Measurements from ENCODE around the gene PRKAR1B.

PRKAR1B gene

DNA sequence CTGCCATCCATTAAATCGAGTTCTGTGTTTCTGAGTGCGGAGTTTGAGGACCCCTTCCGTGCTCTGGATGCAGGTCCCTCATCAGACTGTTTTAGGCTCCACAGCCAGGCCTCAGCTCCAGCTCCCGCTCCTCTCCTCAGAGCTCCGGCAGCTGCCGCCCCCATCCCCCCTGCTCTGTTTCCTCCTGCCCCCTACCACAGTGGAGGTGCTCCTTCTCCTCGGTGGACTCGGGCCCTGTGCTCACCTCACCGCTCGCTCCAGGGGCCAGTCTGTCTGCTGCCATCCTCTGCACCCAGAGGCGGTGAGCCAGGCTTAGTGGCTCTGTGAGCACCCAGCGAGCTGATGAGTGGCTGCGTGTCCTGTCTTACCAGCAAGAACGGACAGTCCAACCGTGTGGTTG, 21.4 kb upstream of the PRKAR1B start:
- no peak for TF ChIP-seq USF1 (IDR thresholded peaks at IDR 0.05)
- TF ChIP-seq TCF12 (IDR thresholded peaks at IDR 0.05; ENCODE audit: low read depth): no peak
- no peak for TF ChIP-seq TEAD4 (IDR thresholded peaks at IDR 0.05)
- no peak for TF ChIP-seq YY1 (IDR thresholded peaks at IDR 0.05; ENCODE audit: low read depth)
- no peak for TF ChIP-seq FOXM1 (IDR thresholded peaks at IDR 0.05; ENCODE audit: borderline replicate concordance, low read depth)
- TF ChIP-seq, protein P1, sequence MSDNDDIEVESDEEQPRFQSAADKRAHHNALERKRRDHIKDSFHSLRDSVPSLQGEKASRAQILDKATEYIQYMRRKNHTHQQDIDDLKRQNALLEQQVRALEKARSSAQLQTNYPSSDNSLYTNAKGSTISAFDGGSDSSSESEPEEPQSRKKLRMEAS (IDR thresholded peaks at IDR 0.05): no peak
- no peak for TF ChIP-seq ZBTB7A (IDR thresholded peaks at IDR 0.05; ENCODE audit: low read depth)
- no peak for TF ChIP-seq CEBPB (IDR thresholded peaks at IDR 0.05)
- TF ChIP-seq CREB1 (IDR thresholded peaks at IDR 0.05; ENCODE audit: low read depth): no peak
- TF ChIP-seq RAD21 (IDR thresholded peaks at IDR 0.05; ENCODE audit: low read depth): no peak
- no peak for TF ChIP-seq NFIC (IDR thresholded peaks at IDR 0.05)
- no peak for TF ChIP-seq TAF1 (IDR thresholded peaks at IDR 0.05; ENCODE audit: low read depth)
- TF ChIP-seq EP300 (IDR thresholded peaks at IDR 0.05; ENCODE audit: borderline replicate concordance): no peak

DNA sequence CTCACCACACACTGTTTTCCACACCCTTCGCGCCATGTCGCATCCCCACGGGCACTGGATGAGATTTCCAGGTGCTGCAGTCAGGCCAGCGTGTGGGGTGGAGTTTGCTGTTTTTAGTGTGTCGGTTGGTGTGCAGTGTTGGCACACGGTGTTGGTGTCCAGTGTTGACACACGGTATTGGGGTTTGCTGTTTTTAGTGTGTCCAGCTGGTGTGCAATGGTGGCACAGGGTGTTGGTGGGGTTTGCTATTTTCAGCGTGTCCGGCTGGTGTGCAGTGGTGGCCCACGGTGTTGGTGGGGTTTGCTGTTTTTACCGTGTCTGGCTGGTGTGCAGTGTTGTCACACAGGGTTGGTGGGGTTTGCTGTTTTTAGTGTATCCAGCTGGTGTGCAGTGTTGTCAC, 20.1 kb upstream of the PRKAR1B start:
- TF ChIP-seq FOXM1 (IDR thresholded peaks at IDR 0.05; ENCODE audit: borderline replicate concordance, low read depth) (no peak), CREB1 (IDR thresholded peaks at IDR 0.05; ENCODE audit: low read depth) (no peak), EGR1 (IDR thresholded peaks at IDR 0.05) (no peak), RAD21 (IDR thresholded peaks at IDR 0.05; ENCODE audit: low read depth) (no peak), TEAD4 (IDR thresholded peaks at IDR 0.05) (no peak), REST (IDR thresholded peaks at IDR 0.05; ENCODE audit: low read depth) (no peak)
- TF ChIP-seq, protein P1 (IDR thresholded peaks at IDR 0.05): no peak

- TF ChIP-seq TEAD4 (IDR thresholded peaks at IDR 0.05) (no peak), RAD21 (IDR thresholded peaks at IDR 0.05; ENCODE audit: low read depth) (no peak), YY1 (IDR thresholded peaks at IDR 0.05; ENCODE audit: low read depth) (no peak), CREB1 (IDR thresholded peaks at IDR 0.05; ENCODE audit: low read depth) (no peak), ZBTB7A (IDR thresholded peaks at IDR 0.05; ENCODE audit: low read depth) (no peak), REST (IDR thresholded peaks at IDR 0.05; ENCODE audit: low read depth) (no peak), CEBPB (IDR thresholded peaks at IDR 0.05) (no peak), USF1 (IDR thresholded peaks at IDR 0.05) (no peak), TCF12 (IDR thresholded peaks at IDR 0.05; ENCODE audit: low read depth) (no peak), FOXM1 (IDR thresholded peaks at IDR 0.05; ENCODE audit: borderline replicate concordance, low read depth) (no peak)
Measured at GRCh38 chr7:746155-747061, 19.3 kb upstream of the PRKAR1B start.

GRCh38 chr7:745431-746154, 18.5 kb upstream of the PRKAR1B start:
- TF ChIP-seq YY1 (IDR thresholded peaks at IDR 0.05; ENCODE audit: low read depth) (no peak), NFIC (IDR thresholded peaks at IDR 0.05) (no peak), CREB1 (IDR thresholded peaks at IDR 0.05; ENCODE audit: low read depth) (no peak), TEAD4 (IDR thresholded peaks at IDR 0.05) (no peak), TCF12 (IDR thresholded peaks at IDR 0.05; ENCODE audit: low read depth) (no peak), FOXM1 (IDR thresholded peaks at IDR 0.05; ENCODE audit: borderline replicate concordance, low read depth) (no peak), RAD21 (IDR thresholded peaks at IDR 0.05; ENCODE audit: low read depth) (no peak), ZBTB7A (IDR thresholded peaks at IDR 0.05; ENCODE audit: low read depth) (no peak), CEBPB (IDR thresholded peaks at IDR 0.05) (no peak), REST (IDR thresholded peaks at IDR 0.05; ENCODE audit: low read depth) (no peak), USF1 (IDR thresholded peaks at IDR 0.05) (no peak), EP300 (IDR thresholded peaks at IDR 0.05; ENCODE audit: borderline replicate concordance) (no peak), TAF1 (IDR thresholded peaks at IDR 0.05; ENCODE audit: low read depth) (no peak), EGR1 (IDR thresholded peaks at IDR 0.05) (no peak)
- TF ChIP-seq, protein P1 (IDR thresholded peaks at IDR 0.05): no peak
